Fibroblast of skin of scalp (primary cell): ENCODE measurements around the gene THAP8.
A peak's percentile ranks its signal among the peaks of the same experiment; 100 is the strongest.

Experiments used
- DNase-seq: peaks from one replicate; pipeline ENCODE4 v3.0.0-alpha.2; 2013

Gene THAP8

DNA sequence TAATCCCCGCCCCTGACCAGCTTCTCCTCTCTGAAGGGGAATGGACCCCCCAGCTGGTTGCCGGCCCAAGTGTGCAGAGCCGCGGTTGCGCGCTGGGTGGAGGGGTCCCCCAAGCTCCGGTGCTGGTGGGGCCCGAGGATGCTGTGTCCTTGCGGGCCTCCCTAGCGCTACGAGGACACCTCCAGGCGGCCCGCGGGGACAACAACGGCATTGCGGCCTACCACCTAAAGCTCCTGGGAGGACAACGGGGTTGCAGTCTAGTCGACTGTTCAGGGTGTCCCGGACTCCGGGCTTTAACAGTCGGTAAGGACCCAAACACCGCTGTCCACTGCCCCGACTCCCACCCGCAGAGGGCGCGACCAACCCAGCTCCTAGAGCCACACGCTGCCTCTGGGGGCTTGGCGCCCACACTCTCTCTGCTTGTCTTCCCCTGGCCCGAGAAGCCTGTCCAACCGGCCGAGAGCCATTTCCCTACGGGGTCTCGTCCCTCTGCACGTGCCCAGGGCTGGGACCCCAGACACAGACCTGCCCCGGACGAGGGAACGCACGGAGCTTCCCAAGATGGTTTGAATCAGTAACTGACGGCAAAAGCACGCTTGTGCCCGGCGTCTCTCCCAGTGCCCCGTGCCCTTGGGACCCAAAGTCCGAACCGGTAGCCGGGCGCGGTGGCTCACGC, 60.0 kb downstream of the THAP8 start:
- no peak for DNase-seq

DNA sequence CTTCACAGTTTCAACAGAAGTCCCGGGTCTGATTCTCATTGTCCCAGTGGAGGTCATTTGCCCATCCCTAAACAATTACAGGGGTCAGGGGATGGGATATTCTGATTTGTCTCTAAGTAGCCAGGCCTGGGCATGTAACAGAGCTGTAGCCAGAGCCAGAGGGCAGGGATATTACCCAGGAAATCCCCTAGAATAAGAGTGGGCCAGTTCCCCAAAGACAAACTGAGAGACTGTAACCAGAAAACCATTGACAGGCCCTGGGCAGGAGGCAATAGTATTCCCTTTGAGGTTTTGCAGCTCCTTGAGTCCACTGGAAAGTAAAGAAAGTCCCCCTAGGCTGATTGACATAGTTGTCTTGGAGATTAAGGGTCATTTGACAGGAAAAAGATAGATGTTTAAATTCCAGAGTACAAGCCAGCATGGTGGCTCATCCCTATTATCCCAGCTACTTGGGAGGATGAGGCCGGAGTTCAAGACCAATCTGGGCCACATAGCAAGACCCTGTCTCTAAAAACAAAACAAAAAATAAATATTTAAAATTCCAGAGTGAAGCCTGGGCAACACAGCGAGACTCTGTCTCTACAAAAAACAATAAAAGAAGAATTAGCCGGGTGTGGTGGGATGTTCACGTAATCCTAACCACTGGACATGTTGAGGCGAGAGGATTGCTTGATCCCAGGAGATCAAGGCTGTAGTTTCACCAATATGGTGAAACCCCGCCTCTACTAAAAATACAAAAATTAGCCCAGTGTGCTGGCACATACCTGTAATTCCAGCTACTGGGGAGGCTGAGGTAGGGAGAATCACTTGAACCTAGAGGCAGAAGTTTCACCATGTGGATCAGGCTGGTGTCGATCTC, 60.9 kb downstream of the THAP8 start:
- DNase-seq: no peak

DNA sequence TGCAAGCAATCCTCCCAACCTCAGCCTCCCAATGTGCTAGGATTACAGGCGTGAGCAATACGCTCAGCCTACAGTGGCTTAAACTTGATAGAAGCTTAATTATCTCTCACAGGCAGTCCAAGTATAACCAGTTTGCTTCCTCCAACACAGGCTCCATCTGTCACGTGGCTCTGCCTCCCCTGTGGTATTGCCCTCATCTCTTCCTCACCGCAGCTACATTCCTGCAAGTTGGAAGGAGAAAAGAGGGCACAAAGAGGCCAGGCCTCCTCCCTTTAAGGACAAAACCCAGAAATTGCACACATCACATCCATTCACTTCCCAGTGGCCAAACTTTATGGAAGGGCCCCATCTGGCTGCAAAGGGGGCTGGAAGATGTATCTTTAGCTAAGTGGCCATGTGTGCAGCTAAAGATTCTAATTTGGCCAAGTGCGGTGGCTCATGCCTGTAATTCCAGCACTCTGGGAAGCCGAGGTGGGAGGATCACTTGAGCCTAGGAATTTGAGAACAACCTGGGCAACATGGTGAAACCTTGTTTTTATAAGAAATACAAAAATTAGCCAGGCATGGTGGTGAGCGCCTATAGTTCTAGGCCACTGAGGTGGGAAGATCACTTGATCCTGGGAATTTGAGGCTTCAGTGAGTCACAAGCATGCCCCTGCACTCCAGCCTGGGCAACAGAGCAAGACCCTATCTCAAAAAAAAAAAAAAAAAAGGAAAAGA, 62.2 kb downstream of the THAP8 start:
- peak; percentile 23 for DNase-seq

DNA sequence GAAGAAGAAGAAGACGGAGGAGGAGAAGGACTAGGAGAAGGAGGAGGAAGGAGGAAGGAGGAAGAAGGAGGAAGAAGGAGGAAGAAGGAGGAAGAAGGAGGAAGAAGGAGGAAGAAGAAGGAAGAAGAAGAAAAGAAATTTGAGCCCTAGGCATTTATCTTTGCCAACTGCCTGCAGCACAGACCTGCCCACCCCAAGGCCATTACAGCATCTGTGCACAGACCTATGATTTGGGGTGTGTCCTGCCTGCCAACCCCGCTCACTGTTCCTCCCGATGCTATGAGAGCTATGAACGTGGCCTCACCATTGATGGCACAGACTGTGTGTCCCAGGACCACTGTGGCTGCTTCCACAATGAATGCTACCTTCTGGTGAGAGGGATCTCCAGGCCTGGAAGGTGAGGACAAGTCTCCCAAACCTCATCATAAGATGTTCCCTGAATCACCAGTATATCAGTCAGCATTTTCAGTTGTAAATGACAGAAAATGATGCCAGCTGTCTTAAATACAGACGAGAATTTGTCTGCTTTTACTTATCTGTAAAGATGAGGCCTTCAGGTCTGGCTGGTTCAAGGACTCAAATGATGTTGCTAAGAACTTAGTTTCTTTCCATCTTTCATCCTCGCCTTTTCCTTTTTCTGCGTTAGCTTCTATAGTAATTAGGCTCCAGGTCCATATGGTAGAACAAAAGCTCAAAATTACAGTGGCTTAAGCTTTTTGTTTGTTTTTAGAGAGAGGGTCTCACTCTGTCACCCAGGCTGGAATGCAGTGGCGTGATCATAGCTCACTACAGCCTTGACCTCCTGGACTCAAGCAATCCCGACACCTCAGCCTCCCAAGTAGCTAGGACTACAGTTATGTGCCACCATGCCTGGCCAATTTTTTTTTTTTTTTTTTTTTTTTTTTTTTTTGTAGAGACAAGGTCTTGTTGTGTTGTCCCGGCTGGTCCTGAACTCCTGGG, 63.0 kb downstream of the THAP8 start:
- no peak for DNase-seq

DNA sequence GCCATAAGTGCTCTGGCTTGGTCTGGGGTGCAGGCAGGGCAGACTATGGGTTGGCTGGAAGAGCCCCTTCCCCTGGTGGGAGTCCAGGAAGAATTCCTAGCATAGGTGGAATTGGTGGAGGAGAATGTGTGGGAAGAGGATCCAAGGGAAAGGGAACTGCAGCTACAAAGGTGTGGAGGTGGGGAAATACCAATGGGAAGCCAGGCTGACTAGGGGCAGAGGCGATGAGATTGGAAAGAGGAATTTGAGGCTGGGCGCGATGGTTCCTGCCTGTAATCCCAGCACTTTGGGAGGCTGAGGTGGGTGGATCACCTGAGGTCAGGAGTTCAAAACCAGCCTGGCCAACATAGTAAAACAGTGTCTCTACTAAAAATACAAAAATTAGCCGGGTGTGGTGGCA, 63.9 kb downstream of the THAP8 start:
- DNase-seq: no peak

DNA sequence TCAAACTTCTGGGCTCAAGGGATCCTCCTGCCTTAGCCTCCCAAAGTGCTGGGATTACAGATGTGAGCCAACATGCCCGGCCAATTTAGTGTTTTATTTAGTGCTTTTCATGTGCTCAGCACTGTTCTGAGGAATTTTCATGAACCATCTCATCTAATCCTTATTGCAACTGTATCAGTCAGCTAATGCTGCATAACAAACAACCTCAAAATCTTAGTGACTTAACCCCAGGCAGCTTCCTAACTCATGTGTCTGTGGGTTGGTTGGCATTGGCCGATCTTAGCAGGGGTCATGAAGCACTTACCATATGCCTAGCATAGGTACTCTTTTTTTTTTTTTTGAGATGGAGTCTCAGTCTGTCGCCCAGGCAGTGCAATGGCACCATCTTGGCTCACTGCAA, 65.3 kb downstream of the THAP8 start:
- no peak for DNase-seq

DNA sequence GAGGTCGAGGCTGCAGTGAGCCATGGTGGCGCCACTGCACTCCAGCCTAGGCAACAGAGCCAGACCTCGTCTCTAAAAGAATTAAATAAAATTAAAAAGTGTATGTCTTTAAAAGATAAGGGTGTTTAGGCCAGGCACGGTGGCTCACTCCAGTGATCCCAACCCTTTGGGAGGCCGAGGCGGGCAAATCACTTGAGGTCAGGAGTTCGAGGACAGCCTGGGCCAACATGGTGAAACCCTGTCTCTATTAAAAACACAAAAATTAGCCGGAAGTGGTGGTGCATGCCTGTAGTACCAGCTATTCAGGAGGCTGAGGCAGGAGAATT, 66.6 kb downstream of the THAP8 start:
- DNase-seq: no peak

DNA sequence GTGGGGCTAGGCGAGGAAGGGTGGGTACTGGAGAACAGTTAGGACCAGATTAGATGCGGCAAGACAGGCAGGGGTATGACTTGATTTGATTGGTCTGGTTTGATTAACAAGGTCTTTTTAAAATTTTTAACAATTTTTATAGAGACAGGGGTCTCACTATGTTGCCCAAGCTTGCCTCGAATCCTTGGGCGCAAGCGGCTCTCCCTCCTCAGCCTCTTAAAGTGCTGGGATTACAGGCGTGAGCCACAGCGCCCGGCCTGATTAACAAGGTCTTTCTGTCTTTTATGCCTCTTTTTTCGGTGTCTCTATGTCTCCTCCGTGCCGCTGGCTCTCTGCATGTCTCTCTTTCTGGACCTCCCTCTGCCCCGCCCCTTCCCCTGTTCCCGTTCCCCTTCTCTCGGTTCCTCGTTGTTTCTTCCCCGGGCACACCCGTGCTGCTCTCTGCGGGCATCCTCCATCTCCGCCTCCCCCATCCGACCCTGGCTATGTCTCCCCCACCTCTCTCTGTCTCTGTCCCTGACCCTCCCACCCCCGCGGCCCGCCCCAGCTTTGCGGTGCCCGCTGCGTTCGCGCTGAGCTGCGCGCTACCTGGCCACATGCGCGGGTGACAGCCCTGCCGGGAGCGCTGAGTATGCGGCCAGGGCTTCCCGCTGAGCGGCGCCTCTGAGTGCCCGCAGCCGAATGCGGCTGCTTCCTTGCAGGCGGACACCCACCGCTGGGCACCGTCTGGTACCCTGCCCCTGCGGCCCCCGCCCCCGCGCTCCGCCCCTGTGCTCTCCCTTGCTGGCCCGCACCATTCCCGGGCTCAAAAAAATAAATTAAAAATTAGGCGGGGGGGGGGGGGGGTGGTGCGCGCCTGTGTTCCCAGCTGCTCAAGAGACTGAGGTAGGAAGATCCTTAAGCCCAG, 67.2 kb downstream of the THAP8 start:
- no peak for DNase-seq

DNA sequence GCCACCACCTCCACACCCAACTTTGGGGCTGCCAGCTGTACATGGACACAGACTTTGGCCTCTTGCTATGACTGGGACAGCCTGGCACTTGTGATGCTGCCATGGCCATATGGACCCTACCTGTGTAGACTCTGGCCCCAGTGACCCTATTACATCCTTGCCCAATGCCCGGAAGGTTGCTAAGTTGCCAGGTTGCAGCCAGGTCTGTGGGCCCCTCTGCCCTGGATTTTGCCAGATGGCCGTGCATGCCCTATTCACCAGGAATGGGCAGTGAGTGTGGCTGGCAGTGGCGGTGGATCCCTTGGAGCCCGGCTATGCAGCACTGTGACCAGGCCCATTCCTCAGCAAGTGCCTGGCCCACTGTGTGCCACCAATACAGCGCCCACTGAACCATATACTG, 68.0 kb downstream of the THAP8 start:
- no peak for DNase-seq
